Natural killer cell (primary cell): Measurements from ENCODE around the gene VEPH1. TPM values are rescaled to one million over a fixed set of nuclear protein-coding genes. Genes with fewer than 3 reads are reported as not detected.

Experiments
- ATAC-seq, 3 donors: fragments of 150-1000 bp in 2 of 3; fragments of 200-7000 bp in 1 of 3; cut with Tn5 transposase; 1 replicate in 1 of 3; 2 replicates in 2 of 3; pipeline ENCODE4 v1.10.0; 2021; ENCODE audit warnings: mild to moderate bottlenecking in 2 of 3, moderate library complexity in 2 of 3
- DNase-seq, 2 donors: peaks; one replicate each; pipeline versions ENCODE4 v3.0.0 to v3.0.0-alpha.2; 2013 to 2021; ENCODE audit warnings: mixed read lengths in 1 of 2
- H3K27ac ChIP-seq: one replicate; pipeline ENCODE4 v1.5.1; 2013; ENCODE audit warnings: mild to moderate bottlenecking, low read length
- H3K27me3 ChIP-seq: one replicate; pipeline ENCODE4 v1.6.1; 2013; ENCODE audit warnings: low read length; ENCODE audit not compliant: control insufficient read depth, insufficient read depth
- H3K36me3 ChIP-seq: one replicate; pipeline ENCODE4 v1.6.1; 2013; ENCODE audit warnings: low read length; ENCODE audit not compliant: control insufficient read depth, insufficient read depth
- H3K4me1 ChIP-seq: one replicate; pipeline ENCODE4 v1.6.1; 2013; ENCODE audit warnings: low read length; ENCODE audit not compliant: control insufficient read depth, insufficient read depth
- H3K4me3 ChIP-seq: one replicate; pipeline ENCODE4 v1.5.1; 2013; ENCODE audit warnings: low read length
- H3K9me3 ChIP-seq: one replicate; pipeline ENCODE4 v1.6.1; 2013; ENCODE audit warnings: low read length; ENCODE audit not compliant: control insufficient read depth, insufficient read depth
- H3K27ac Mint-ChIP-seq, 2 donors: one replicate each; pipeline ENCODE4 v1.8.0; 2022; ENCODE audit warnings: mild to moderate bottlenecking in 2 of 2, mixed read lengths in 2 of 2, moderate library complexity in 1 of 2
- H3K27me3 Mint-ChIP-seq, 2 donors: one replicate each; pipeline ENCODE4 v1.8.0; 2022; ENCODE audit warnings: low read depth in 2 of 2, mixed read lengths in 2 of 2
- H3K36me3 Mint-ChIP-seq: one replicate; pipeline ENCODE4 v1.8.0; 2022; ENCODE audit warnings: mixed read lengths
- H3K4me1 Mint-ChIP-seq, 2 donors: one replicate each; pipeline ENCODE4 v1.8.0; 2022; ENCODE audit warnings: mixed read lengths in 2 of 2
- H3K4me3 Mint-ChIP-seq: one replicate; pipeline ENCODE4 v1.8.0; 2022; ENCODE audit warnings: mild to moderate bottlenecking, moderate library complexity, mixed read lengths
- H3K9me3 Mint-ChIP-seq, 2 donors: one replicate each; pipeline ENCODE4 v1.8.0; 2022; ENCODE audit warnings: mixed read lengths in 2 of 2
- WGBS: methylation state at CpG from one replicate; pipeline ENCODE4 v1.1.7; 2013; ENCODE audit warnings: missing lambda C conversion rate; ENCODE audit not compliant: insufficient coverage; 5-methylcytosine and 5-hydroxymethylcytosine counted together
- intact Hi-C: fragments of 100-400 bp; cut with micrococcal nuclease; formaldehyde crosslinking; loops from one replicate; pipeline ENCODE4 v1.14.2; 2022
- total RNA-seq, 4 donors: library from RNA; stranded (reverse); fragments of 120-200 nt in 1 of 4; gene quantifications; one replicate each; pipeline versions ENCODE4 v1.2.3 to v1.2.4, GENCODE V29; 2013 to 2022
- TF ChIP-seq, protein P1 (sequence below): fragments of 200-600 bp; IDR thresholded peaks from one replicate; pipeline ENCODE4 v1.8.0; 2022; ENCODE audit warnings: antibody characterized with exemption

The VEPH1 gene
- total RNA-seq, 3 donors from 2014 or later (not counting 1 experiment from before 2014, with no cell fraction given): 0.41 to 1.3 (median 0.60) TPM

DNA sequence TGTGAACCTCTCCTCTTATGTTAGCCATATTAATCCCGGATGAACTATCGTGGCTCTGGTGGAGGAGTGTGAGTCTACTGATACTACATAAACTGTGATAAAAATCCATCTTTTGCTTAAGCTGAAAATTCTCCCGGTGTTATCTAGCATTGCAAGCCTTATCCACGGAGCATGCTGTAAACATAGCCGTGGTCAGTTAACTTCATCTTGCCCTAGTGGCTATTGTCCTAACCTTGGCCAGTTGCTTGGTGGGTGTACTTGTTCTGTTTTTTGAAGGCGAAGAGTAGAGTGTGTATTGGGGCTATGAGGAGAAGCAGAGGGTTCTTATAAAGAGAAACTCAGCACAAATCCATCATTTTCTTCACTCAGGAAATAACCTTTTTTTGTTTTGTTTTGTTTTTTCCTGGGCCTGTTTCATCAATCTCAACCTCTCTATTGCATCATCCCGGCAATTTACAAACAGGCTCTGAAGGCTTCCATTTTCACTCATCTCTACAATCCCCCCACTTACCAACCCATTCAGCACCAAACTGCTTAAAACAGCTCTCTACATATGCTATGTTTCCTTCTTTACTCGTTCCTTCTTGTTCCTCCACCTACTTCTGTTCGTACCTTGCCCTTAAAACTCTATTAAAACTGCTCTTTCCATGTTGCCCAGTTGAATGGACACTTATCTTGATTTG, 202.1 kb downstream of the VEPH1 start:
- Mint-ChIP-seq H3K4me1 (no peaks in the 10 kb centered on the region), H3K27me3 (peaks cover 0 to 3% of the 10 kb centered on the region in 2 donors), H3K9me3 (no peaks in the 10 kb centered on the region), H3K36me3 (no peaks in the 10 kb centered on the region), H3K27ac (no peak overlapping the region), H3K4me3 (no peak overlapping the region)
- ATAC-seq (no peak), DNase-seq (no peak)
- no peaks in the 10 kb centered on the region for H3K36me3 ChIP-seq
- no peak overlapping the region for H3K27ac ChIP-seq
- TF ChIP-seq, protein P1, sequence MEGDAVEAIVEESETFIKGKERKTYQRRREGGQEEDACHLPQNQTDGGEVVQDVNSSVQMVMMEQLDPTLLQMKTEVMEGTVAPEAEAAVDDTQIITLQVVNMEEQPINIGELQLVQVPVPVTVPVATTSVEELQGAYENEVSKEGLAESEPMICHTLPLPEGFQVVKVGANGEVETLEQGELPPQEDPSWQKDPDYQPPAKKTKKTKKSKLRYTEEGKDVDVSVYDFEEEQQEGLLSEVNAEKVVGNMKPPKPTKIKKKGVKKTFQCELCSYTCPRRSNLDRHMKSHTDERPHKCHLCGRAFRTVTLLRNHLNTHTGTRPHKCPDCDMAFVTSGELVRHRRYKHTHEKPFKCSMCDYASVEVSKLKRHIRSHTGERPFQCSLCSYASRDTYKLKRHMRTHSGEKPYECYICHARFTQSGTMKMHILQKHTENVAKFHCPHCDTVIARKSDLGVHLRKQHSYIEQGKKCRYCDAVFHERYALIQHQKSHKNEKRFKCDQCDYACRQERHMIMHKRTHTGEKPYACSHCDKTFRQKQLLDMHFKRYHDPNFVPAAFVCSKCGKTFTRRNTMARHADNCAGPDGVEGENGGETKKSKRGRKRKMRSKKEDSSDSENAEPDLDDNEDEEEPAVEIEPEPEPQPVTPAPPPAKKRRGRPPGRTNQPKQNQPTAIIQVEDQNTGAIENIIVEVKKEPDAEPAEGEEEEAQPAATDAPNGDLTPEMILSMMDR: no peak
- H3K4me1 ChIP-seq: no peaks in the 10 kb centered on the region
- H3K4me3 ChIP-seq: no peak overlapping the region
- H3K27me3 ChIP-seq: no peaks in the 10 kb centered on the region
- 94% methylated on average over 8 of the region's 9 CpGs for WGBS
- intact Hi-C loops: no loop called here
- no peaks in the 10 kb centered on the region for H3K9me3 ChIP-seq

DNA sequence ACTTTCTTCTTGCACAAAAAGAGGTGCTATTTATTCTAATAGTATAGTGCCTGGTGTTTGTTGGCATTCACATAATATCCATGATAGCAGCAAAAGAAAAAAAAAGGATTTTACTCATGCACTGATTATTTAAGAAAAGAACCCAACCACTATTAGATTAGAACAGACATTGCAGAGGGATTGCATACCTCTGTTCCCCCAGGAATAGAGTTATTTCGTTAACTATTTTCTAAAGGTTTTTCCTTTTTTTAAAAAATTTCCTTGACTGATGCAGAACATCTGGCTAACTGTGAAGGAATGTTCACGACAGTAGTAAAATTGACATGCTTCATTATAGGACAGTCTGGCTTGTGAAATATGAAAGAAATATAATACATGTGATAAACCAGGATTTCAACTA, 203.1 kb downstream of the VEPH1 start:
- Mint-ChIP-seq H3K27me3 (peaks cover 0 to 3% of the 10 kb centered on the region in 2 donors), H3K36me3 (no peaks in the 10 kb centered on the region), H3K4me1 (no peaks in the 10 kb centered on the region), H3K27ac (no peak overlapping the region), H3K9me3 (no peaks in the 10 kb centered on the region), H3K4me3 (no peak overlapping the region)
- ATAC-seq (no peak), DNase-seq (no peak)
- no peaks in the 10 kb centered on the region for H3K4me1 ChIP-seq
- intact Hi-C loops: no loop called here
- H3K36me3 ChIP-seq: no peaks in the 10 kb centered on the region
- H3K27ac ChIP-seq: no peak overlapping the region
- no peaks in the 10 kb centered on the region for H3K9me3 ChIP-seq
- 79% methylated on average over 2 of the region's 2 CpGs for WGBS
- H3K4me3 ChIP-seq: no peak overlapping the region
- TF ChIP-seq, protein P1: no peak
- H3K27me3 ChIP-seq: no peaks in the 10 kb centered on the region

DNA sequence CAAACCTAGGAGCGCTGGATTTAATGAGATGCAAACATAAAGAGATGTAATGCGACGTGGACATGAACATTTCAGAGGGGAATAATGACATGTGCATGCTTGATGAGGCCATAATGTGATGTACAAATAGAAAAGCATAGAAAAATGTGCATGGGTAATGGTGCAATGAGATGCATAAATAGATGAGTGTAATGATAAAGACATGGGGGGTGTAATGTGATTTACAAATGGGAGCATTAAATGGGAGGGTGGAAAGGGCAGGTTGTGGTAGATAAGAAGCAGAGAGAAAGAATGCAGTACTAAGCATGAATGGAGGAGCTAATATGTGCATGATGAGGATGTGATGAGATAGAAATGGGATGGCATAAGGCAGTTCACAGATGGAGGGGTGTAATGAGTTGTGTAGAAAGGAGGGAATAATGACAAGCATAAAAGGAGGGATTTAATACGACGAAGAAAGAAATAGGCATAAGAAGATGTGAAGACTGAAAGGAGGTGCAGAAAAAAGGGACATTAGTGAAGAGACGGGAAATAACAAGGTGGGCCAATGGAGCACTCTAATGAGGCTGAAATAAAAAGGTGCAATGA, 205.8 kb downstream of the VEPH1 start:
- Mint-ChIP-seq H3K9me3 (no peaks in the 10 kb centered on the region), H3K27ac (no peak overlapping the region), H3K4me3 (no peak overlapping the region), H3K36me3 (no peaks in the 10 kb centered on the region), H3K27me3 (peaks cover 0 to 3% of the 10 kb centered on the region in 2 donors), H3K4me1 (no peaks in the 10 kb centered on the region)
- Histone ChIP-seq H3K27ac (no peak overlapping the region), H3K27me3 (no peaks in the 10 kb centered on the region), H3K9me3 (no peaks in the 10 kb centered on the region), H3K4me3 (no peak overlapping the region), H3K4me1 (no peaks in the 10 kb centered on the region), H3K36me3 (no peaks in the 10 kb centered on the region)
- ATAC-seq (no peak), DNase-seq (no peak)
- WGBS: 78% methylated on average over 6 of the region's 6 CpGs
- TF ChIP-seq, protein P1: no peak
- intact Hi-C loops: no loop called here

DNA sequence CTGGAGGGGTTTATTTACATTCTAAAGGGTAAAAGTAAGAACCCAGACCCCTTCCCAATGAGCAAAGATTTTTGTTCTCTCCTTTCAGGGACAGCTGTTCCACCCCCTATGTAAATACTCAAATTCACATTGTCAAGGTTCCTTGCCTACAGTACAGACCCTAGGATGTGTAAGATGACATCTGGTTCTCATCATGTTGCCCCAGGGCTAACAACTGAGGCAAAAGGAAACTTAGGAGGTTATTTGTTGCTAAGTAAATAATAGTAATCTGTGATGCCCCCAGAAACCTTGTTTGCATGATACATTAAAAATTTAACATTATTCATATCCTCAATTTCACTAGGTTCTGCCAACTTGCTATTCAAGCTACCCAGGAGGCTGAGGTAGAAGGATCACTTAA, 208.3 kb downstream of the VEPH1 start:
- Mint-ChIP-seq H3K36me3 (no peaks in the 10 kb centered on the region), H3K4me1 (no peaks in the 10 kb centered on the region), H3K4me3 (no peak overlapping the region), H3K27me3 (peaks cover 0 to 3% of the 10 kb centered on the region in 2 donors), H3K27ac (no peak overlapping the region), H3K9me3 (no peaks in the 10 kb centered on the region)
- Histone ChIP-seq H3K27ac (no peak overlapping the region), H3K4me3 (no peak overlapping the region), H3K27me3 (no peaks in the 10 kb centered on the region), H3K9me3 (no peaks in the 10 kb centered on the region), H3K36me3 (no peaks in the 10 kb centered on the region), H3K4me1 (no peaks in the 10 kb centered on the region)
- no peak for DNase-seq
- intact Hi-C loops: no loop called here
- TF ChIP-seq, protein P1: no peak
- no peak for ATAC-seq
